Gastrocnemius medialis (tissue), 4 donors: Measurements from ENCODE around the gene PBX3. TPM values are rescaled to one million over a fixed set of nuclear protein-coding genes. Genes with fewer than 3 reads are reported as not detected.

Experiments
- ATAC-seq, 2 donors: fragments of 150-250 bp; one replicate each; pipeline ENCODE4 v1.9.1; 2016
- DNase-seq, 2 donors: peaks; one replicate each; pipeline ENCODE4 v3.0.0-alpha.2; 2019
- H3K27ac ChIP-seq, 4 donors: fragments of 200-600 bp; sonication (generic); 1 replicate in 1 of 4; 2 replicates in 3 of 4; pipeline ENCODE4 v1.5.1; 2016 to 2018; ENCODE audit warnings: mild to moderate bottlenecking in 2 of 4, moderate library complexity in 1 of 4
- H3K27me3 ChIP-seq, 3 donors: fragments of 200-600 bp; sonication (generic) in 2 of 3; 1 replicate in 1 of 3; 2 replicates in 2 of 3; pipeline versions ENCODE4 v1.5.1 to v1.6.0; 2016 to 2019; ENCODE audit warnings: mild to moderate bottlenecking in 1 of 3, moderate library complexity in 1 of 3
- H3K36me3 ChIP-seq, 2 donors: fragments of 200-600 bp; sonication (generic) in 1 of 2; one replicate each; pipeline ENCODE4 v1.5.1; 2017 to 2018
- H3K4me1 ChIP-seq, 2 donors: fragments of 200-600 bp; sonication (generic) in 1 of 2; one replicate each; pipeline ENCODE4 v1.5.1; 2016 to 2017; ENCODE audit warnings: mild to moderate bottlenecking in 2 of 2
- H3K4me3 ChIP-seq, 4 donors: fragments of 200-600 bp; sonication (generic) in 3 of 4; 1 replicate in 1 of 4; 2 replicates in 3 of 4; pipeline ENCODE4 v1.5.1; 2016 to 2019; ENCODE audit warnings: mild to moderate bottlenecking in 2 of 4
- H3K9me3 ChIP-seq, 3 donors: fragments of 200-600 bp; sonication (generic) in 2 of 3; 1 replicate in 1 of 3; 2 replicates in 2 of 3; pipeline ENCODE4 v1.5.1; 2016 to 2019
- POLR2A ChIP-seq, 2 donors: fragments of 450-650 bp; IDR thresholded peaks; one replicate each; pipeline ENCODE4 v1.6.1; 2017; ENCODE audit warnings: antibody characterized with exemption in 2 of 2, mild to moderate bottlenecking in 2 of 2, moderate library complexity in 2 of 2
- in situ Hi-C, 4 donors: fragments of 200-750 bp; cut with MboI; loops; one replicate each; pipeline versions ENCODE4 v1.15.0 to v1.8.0; 2017; ENCODE audit warnings: low sequenced_read_pairs in 4 of 4
- intact Hi-C: fragments of 100-400 bp; cut with DNase I; formaldehyde crosslinking; loops from one replicate; pipeline ENCODE4 v1.15.1; 2023; ENCODE audit warnings: low total_unique reads
- total RNA-seq, 4 donors: library from RNA; depleted of rRNA; stranded (reverse); fragments of >200 nt; gene quantifications; one replicate each; pipeline versions ENCODE4 v1.1.0 to v1.2.3, GENCODE V29; 2016
- TF ChIP-seq, protein P1 (sequence below), 5 experiments: fragments of 450-650 bp in 3 of 5; fragments of 200-600 bp in 2 of 5; sonication (generic) in 2 of 5; IDR thresholded peaks in 4 of 5; conservative IDR thresholded peaks in 1 of 5; 1 replicate in 4 of 5; 2 replicates in 1 of 5; pipeline ENCODE4 v1.5.1; 2016 to 2019; ENCODE audit warnings: antibody characterized with exemption in 5 of 5, mild to moderate bottlenecking in 3 of 5, moderate library complexity in 3 of 5

Gene PBX3
- total RNA-seq, 4 donors from 2014 or later: 6.6 to 31.0 (median 9.6) TPM

DNA sequence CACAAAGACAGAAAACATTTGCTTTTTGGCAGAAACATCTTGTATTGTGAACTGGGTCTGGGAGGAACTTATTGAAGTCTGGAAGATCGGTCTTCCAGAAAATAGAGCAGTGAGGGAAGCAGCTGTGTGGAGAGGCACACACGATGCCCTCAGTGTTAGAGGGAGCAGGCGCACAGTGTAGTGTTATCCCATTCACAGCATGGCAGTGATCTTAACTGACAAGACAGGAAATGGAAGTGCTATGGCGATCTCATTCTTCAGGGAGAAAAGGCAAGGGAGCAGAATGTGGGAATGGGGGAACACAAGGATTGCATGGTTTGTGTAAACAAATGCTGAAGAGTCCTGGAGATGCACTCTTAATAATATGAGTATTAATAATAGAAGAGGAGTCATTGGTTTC is 161.0 kb downstream of the PBX3 start:
- in situ Hi-C loops (no loop called here), intact Hi-C loops (no loop called here)
- no peaks in the 10 kb centered on the region for H3K9me3 ChIP-seq
- H3K36me3 ChIP-seq: no peaks in the 10 kb centered on the region
- ATAC-seq (no peak), DNase-seq (no peak)
- peaks cover 0 to 5% (median 0%) of the 10 kb centered on the region in 3 donors for H3K27me3 ChIP-seq
- H3K4me1 ChIP-seq: no peaks in the 10 kb centered on the region
- H3K27ac ChIP-seq: no peak overlapping the region
- no peak overlapping the region for H3K4me3 ChIP-seq
- TF ChIP-seq, protein P1, sequence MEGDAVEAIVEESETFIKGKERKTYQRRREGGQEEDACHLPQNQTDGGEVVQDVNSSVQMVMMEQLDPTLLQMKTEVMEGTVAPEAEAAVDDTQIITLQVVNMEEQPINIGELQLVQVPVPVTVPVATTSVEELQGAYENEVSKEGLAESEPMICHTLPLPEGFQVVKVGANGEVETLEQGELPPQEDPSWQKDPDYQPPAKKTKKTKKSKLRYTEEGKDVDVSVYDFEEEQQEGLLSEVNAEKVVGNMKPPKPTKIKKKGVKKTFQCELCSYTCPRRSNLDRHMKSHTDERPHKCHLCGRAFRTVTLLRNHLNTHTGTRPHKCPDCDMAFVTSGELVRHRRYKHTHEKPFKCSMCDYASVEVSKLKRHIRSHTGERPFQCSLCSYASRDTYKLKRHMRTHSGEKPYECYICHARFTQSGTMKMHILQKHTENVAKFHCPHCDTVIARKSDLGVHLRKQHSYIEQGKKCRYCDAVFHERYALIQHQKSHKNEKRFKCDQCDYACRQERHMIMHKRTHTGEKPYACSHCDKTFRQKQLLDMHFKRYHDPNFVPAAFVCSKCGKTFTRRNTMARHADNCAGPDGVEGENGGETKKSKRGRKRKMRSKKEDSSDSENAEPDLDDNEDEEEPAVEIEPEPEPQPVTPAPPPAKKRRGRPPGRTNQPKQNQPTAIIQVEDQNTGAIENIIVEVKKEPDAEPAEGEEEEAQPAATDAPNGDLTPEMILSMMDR (IDR thresholded peaks at IDR 0.05 in 4 of 5, conservative IDR thresholded peaks at IDR 0.05 in 1 of 5): no peak
- TF ChIP-seq POLR2A (IDR thresholded peaks at IDR 0.05): no peak

DNA sequence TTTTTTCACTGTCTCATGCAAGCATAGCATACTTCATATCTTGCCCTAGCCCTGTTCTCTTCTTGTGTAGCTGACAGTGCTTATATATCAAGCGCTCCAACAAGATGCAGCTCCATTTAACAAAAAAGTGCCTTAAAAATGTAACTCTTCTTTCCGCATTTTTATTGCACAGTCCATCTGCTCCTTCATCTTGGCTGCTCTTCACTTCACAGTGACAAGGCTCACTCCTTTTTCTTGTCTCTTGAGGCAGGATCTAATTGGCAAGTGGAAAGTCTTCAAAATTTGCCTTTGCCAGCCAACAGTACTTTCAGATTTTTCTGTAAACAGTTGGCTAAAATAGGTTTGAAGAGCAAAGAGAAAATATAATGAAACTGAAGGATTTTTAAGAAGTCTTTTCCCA is 161.8 kb downstream of the PBX3 start:
- Histone ChIP-seq H3K27me3 (peaks cover 0 to 5% (median 0%) of the 10 kb centered on the region in 3 donors), H3K4me3 (no peak overlapping the region), H3K4me1 (no peaks in the 10 kb centered on the region), H3K36me3 (no peaks in the 10 kb centered on the region), H3K9me3 (no peaks in the 10 kb centered on the region), H3K27ac (no peak overlapping the region)
- in situ Hi-C loops (no loop called here), intact Hi-C loops (no loop called here)
- ATAC-seq (no peak), DNase-seq (no peak)
- TF ChIP-seq POLR2A (IDR thresholded peaks at IDR 0.05): no peak
- TF ChIP-seq, protein P1 (IDR thresholded peaks at IDR 0.05 in 4 of 5, conservative IDR thresholded peaks at IDR 0.05 in 1 of 5): no peak

DNA sequence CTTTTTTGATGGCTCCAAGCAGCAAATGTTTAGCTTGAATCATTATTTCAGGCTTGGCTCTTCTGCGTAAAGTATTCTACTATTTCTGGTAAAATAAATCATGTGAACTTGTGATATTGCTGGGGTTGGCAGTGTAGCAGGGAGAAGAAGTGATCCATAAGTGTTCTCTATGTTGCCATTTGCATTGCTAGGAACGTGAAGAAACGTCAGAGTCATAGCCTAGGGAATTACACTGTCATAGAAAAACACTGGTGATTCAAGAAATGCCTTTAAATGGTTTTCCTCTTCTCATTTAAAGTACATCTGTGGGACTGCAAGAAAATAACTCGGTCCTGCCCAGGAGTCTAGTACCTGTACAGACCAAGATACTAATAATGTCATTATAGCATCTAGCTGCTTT is 162.3 kb downstream of the PBX3 start:
- intact Hi-C loops (no loop called here), in situ Hi-C loops (no loop called here)
- H3K27me3 ChIP-seq: peaks cover 0 to 5% (median 0%) of the 10 kb centered on the region in 3 donors
- no peaks in the 10 kb centered on the region for H3K36me3 ChIP-seq
- H3K27ac ChIP-seq: no peak overlapping the region
- TF ChIP-seq, protein P1 (IDR thresholded peaks at IDR 0.05 in 4 of 5, conservative IDR thresholded peaks at IDR 0.05 in 1 of 5): no peak
- TF ChIP-seq POLR2A (IDR thresholded peaks at IDR 0.05): no peak
- no peaks in the 10 kb centered on the region for H3K4me1 ChIP-seq
- no peaks in the 10 kb centered on the region for H3K9me3 ChIP-seq
- DNase-seq (no peak), ATAC-seq (no peak)
- no peak overlapping the region for H3K4me3 ChIP-seq

DNA sequence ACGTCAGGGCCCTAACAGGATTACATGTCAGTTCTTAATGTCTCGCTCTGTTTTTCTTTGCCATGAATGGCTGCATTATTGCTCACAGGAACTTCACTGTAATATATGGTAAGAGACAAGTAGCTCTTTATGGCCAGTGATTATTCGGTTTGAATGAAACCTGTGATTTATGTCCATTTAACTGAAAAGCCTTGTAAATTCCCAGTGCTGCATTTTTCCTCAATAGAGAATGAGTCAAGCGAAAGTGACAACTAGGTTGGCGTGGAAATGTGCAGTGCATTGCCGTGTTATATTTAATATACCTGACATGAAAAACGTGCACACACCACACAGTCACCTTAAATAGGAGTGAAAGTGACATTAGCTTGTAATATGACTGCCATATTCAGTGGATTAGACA is 163.1 kb downstream of the PBX3 start:
- Histone ChIP-seq H3K4me1 (no peaks in the 10 kb centered on the region), H3K4me3 (no peak overlapping the region), H3K27me3 (peaks cover 0 to 3% (median 0%) of the 10 kb centered on the region in 3 donors), H3K9me3 (no peaks in the 10 kb centered on the region), H3K27ac (no peak overlapping the region), H3K36me3 (no peaks in the 10 kb centered on the region)
- intact Hi-C loops: no loop called here
- ATAC-seq: no peak
- no peak for TF ChIP-seq POLR2A (IDR thresholded peaks at IDR 0.05)
- TF ChIP-seq, protein P1 (IDR thresholded peaks at IDR 0.05 in 4 of 5, conservative IDR thresholded peaks at IDR 0.05 in 1 of 5): no peak
- no peak for DNase-seq
- in situ Hi-C loops: no loop called here
